HCT116 (cell line): Measurements from ENCODE around the gene NEK7. TPM values are rescaled to one million over a fixed set of nuclear protein-coding genes. Genes with fewer than 3 reads are reported as not detected.
"Not testable (repeated sequence)": the region's sequence is repeated elsewhere in the genome, so short reads cannot be mapped to it uniquely, and the experiment has no call there.

Experiments
- ATAC-seq: fragments of 200-7000 bp; cut with Tn5 transposase; 2 replicates; pipeline ENCODE4 v1.9.1; 2020; ENCODE audit warnings: mild to moderate bottlenecking, moderate library complexity
- BruUV-seq: library from RNA; stranded (reverse); fragments of 400-500 nt; replicated peaks from 2 replicates; lab custom pipeline; 2021; lab: Mats Ljungman, UMichigan
- CTCF ChIA-PET: fragments of 300-600 bp; sonication (Branson Sonifier 250); formaldehyde crosslinking; loops from one replicate; lab custom pipeline; 2021; ENCODE audit warnings: antibody characterized with exemption; lab: Charles Lee
- POLR2A ChIA-PET: fragments of 300-600, 350-600 bp; sonication (Branson Sonifier 250); formaldehyde crosslinking; loops from one replicate; lab custom pipeline; 2021; ENCODE audit warnings: antibody characterized with exemption; lab: Charles Lee
- RAD21 ChIA-PET, 2 experiments: fragments of 300-600 bp; sonication (Branson Sonifier 250); formaldehyde crosslinking; loops; one replicate each; lab custom pipeline; 2023; ENCODE audit warnings: low total read pairs in 2 of 2; ENCODE audit not compliant: uncharacterized antibody in 2 of 2, unreplicated experiment in 2 of 2, low non-redundant PET in 1 of 2; lab: Charles Lee
- DNase-seq: peaks from one replicate; pipeline ENCODE4 v3.0.0-alpha.2; 2010; ENCODE audit warnings: low read depth, low spot score
- H2AFZ ChIP-seq: fragments of 200-600 bp; shearing (Covaris generic), sonication (generic); 2 replicates; pipeline ENCODE4 v1.6.1; 2017; ENCODE audit warnings: low read depth, mixed run types, mixed read lengths, antibody characterized with exemption, low read length; ENCODE audit not compliant: poor library complexity, severe bottlenecking
- H3K27ac ChIP-seq: 2 replicates; pipeline ENCODE4 v1.5.1; 2012; ENCODE audit warnings: low read depth, low read length
- H3K27me3 ChIP-seq: fragments of 200-600 bp; sonication (generic); 2 replicates; pipeline ENCODE4 v1.6.1; 2016; ENCODE audit warnings: mixed run types, low read length, mixed read lengths; ENCODE audit not compliant: insufficient read depth
- H3K36me3 ChIP-seq, 2 experiments: fragments of 200-500 bp in 1 of 2; fragments of 200-600 bp in 1 of 2; sonication (Bioruptor generic) in 1 of 2; sonication (generic) in 1 of 2; 2 replicates each; pipeline versions ENCODE4 v1.5.1 to v1.6.1; 2014 to 2016; ENCODE audit warnings: low read length in 2 of 2, inconsistent platforms in 1 of 2, mixed read lengths in 1 of 2, mixed run types in 1 of 2; ENCODE audit not compliant: insufficient read depth in 2 of 2, control insufficient read depth in 1 of 2
- H3K4me1 ChIP-seq, 2 experiments: fragments of 200-600 bp in 1 of 2; sonication (generic) in 1 of 2; 2 replicates each; pipeline versions ENCODE4 v1.5.1 to v1.6.1; 2012 to 2017; ENCODE audit warnings: low read length in 2 of 2, inconsistent platforms in 1 of 2, mild to moderate bottlenecking in 1 of 2, mixed read lengths in 1 of 2, mixed run types in 1 of 2, moderate library complexity in 1 of 2; ENCODE audit not compliant: insufficient read depth in 2 of 2, control insufficient read depth in 1 of 2
- H3K4me2 ChIP-seq: fragments of 200-600 bp; sonication (generic); 2 replicates; pipeline ENCODE4 v1.6.1; 2017; ENCODE audit warnings: mixed run types, low read length, mixed read lengths
- H3K4me3 ChIP-seq, 2 experiments: fragments of 200-600 bp in 1 of 2; sonication (generic) in 1 of 2; replicated peaks in 1 of 2; 2 replicates each; pipeline ENCODE4 v1.5.1; 2011 to 2016; ENCODE audit warnings: low read length in 2 of 2, control low read depth in 1 of 2, low read depth in 1 of 2, mild to moderate bottlenecking in 1 of 2, mixed read lengths in 1 of 2, mixed run types in 1 of 2
- H3K79me2 ChIP-seq: fragments of 200-600 bp; sonication (generic); 2 replicates; pipeline ENCODE4 v1.6.1; 2017; ENCODE audit warnings: mild to moderate bottlenecking, mixed run types, low read length, moderate library complexity, mixed read lengths; ENCODE audit not compliant: insufficient read depth
- H3K9ac ChIP-seq: fragments of 200-600 bp; sonication (generic); 2 replicates; pipeline ENCODE4 v1.6.1; 2016; ENCODE audit warnings: low read length, mixed read lengths
- H3K9me2 ChIP-seq: fragments of 200-600 bp; sonication (generic), shearing (Covaris generic); 2 replicates; pipeline ENCODE4 v1.6.1; 2017; ENCODE audit warnings: mixed run types, mild to moderate bottlenecking, moderate library complexity; ENCODE audit not compliant: insufficient read depth
- H3K9me3 ChIP-seq, 2 experiments: fragments of 200-500 bp in 1 of 2; fragments of 200-600 bp in 1 of 2; sonication (Bioruptor generic) in 1 of 2; sonication (generic) in 1 of 2; 2 replicates each; pipeline ENCODE4 v1.6.1; 2014 to 2017; ENCODE audit warnings: low read length in 2 of 2, mixed read lengths in 2 of 2, inconsistent platforms in 1 of 2, low read depth in 1 of 2, mild to moderate bottlenecking in 1 of 2, mixed run types in 1 of 2, moderate library complexity in 1 of 2; ENCODE audit not compliant: control insufficient read depth in 1 of 2, insufficient read depth in 1 of 2
- H4K20me1 ChIP-seq: fragments of 200-600 bp; sonication (generic), shearing (Covaris generic); 2 replicates; pipeline ENCODE4 v1.6.1; 2017; ENCODE audit warnings: mixed run types, mild to moderate bottlenecking, moderate library complexity; ENCODE audit not compliant: insufficient read depth
- ATF3 ChIP-seq: IDR thresholded peaks from 2 replicates; pipeline ENCODE4 v1.6.1; 2012
- CBX3 ChIP-seq: IDR thresholded peaks from 2 replicates; pipeline ENCODE4 v1.6.1; 2012; ENCODE audit warnings: low read depth
- CEBPB ChIP-seq: IDR thresholded peaks from 2 replicates; pipeline ENCODE4 v1.6.1; 2012; ENCODE audit warnings: low read depth
- EGR1 ChIP-seq: IDR thresholded peaks from 2 replicates; pipeline ENCODE4 v1.6.1; 2012; ENCODE audit warnings: low read depth
- ELF1 ChIP-seq: IDR thresholded peaks from 2 replicates; pipeline ENCODE4 v1.6.1; 2012; ENCODE audit warnings: low read depth, borderline replicate concordance
- FOSL1 ChIP-seq: IDR thresholded peaks from 2 replicates; pipeline ENCODE4 v1.6.1; 2012; ENCODE audit warnings: low read depth
- JUND ChIP-seq: IDR thresholded peaks from 2 replicates; pipeline ENCODE4 v1.6.1; 2012
- MAX ChIP-seq: IDR thresholded peaks from 2 replicates; pipeline ENCODE4 v1.6.1; 2012
- POLR2A ChIP-seq: IDR thresholded peaks from 2 replicates; pipeline ENCODE4 v1.7.0; 2011; ENCODE audit warnings: borderline replicate concordance; ENCODE audit not compliant: insufficient read depth, insufficient read length; ENCODE audit errors: extremely low read depth
- POLR2AphosphoS5 ChIP-seq: IDR thresholded peaks from 2 replicates; pipeline ENCODE4 v1.6.1; 2011; ENCODE audit warnings: mild to moderate bottlenecking, low read depth, low read length, moderate library complexity
- RAD21 ChIP-seq: IDR thresholded peaks from 2 replicates; pipeline ENCODE4 v1.6.1; 2012; ENCODE audit warnings: low read depth, mild to moderate bottlenecking
- REST ChIP-seq: IDR thresholded peaks from 2 replicates; pipeline ENCODE4 v1.6.1; 2012; ENCODE audit warnings: low read depth
- SIN3A ChIP-seq: IDR thresholded peaks from 2 replicates; pipeline ENCODE4 v1.6.1; 2012; ENCODE audit warnings: low read depth
- SP1 ChIP-seq: IDR thresholded peaks from 2 replicates; pipeline ENCODE4 v1.6.1; 2012; ENCODE audit warnings: low read depth
- SRF ChIP-seq: IDR thresholded peaks from 2 replicates; pipeline ENCODE4 v1.6.1; 2012; ENCODE audit warnings: low read depth
- TCF7L2 ChIP-seq: IDR thresholded peaks from 2 replicates; pipeline ENCODE4 v1.7.0; 2011; ENCODE audit warnings: borderline replicate concordance, inconsistent platforms; ENCODE audit not compliant: insufficient read depth, insufficient read length; ENCODE audit errors: extremely low read depth
- YY1 ChIP-seq: IDR thresholded peaks from 2 replicates; pipeline ENCODE4 v1.6.1; 2011; ENCODE audit warnings: low read length, low read depth, moderate library complexity, mild to moderate bottlenecking; ENCODE audit not compliant: insufficient replicate concordance; ENCODE audit errors: extremely low read depth
- ZBTB33 ChIP-seq: IDR thresholded peaks from 2 replicates; pipeline ENCODE4 v1.6.1; 2011; ENCODE audit warnings: mild to moderate bottlenecking, low read length, moderate library complexity; ENCODE audit not compliant: insufficient replicate concordance; ENCODE audit errors: extremely low read depth
- ZFX ChIP-seq: fragments of 450-650 bp; IDR thresholded peaks from 2 replicates; pipeline ENCODE4 v1.6.1; 2017
- ZNF274 ChIP-seq: fragments of 200-500 bp; sonication (Bioruptor generic); IDR thresholded peaks from 2 replicates; pipeline ENCODE4 v1.6.1; 2014; ENCODE audit warnings: mild to moderate bottlenecking, low read depth, low read length, inconsistent platforms
- intact Hi-C: fragments of 100-400 bp; cut with micrococcal nuclease; formaldehyde crosslinking; loops from 2 replicates; pipeline ENCODE4 v1.10.0; 2022
- total RNA-seq: library from RNA; stranded (reverse); gene quantifications from one replicate; pipeline ENCODE4 v1.2.1, GENCODE V29; 2021; ENCODE audit not compliant: unreplicated experiment

NEK7 gene
- total RNA-seq, 1 experiment from 2014 or later = 33.0 TPM

- Histone ChIP-seq H4K20me1 (no peaks in the 10 kb centered on the region), H3K9me3 (no peaks in the 10 kb centered on the region), H3K4me2 (no peak overlapping the region), H3K9me2 (no peaks in the 10 kb centered on the region), H3K27me3 (no peaks in the 10 kb centered on the region), H3K27ac (no peak overlapping the region), H3K79me2 (no peaks in the 10 kb centered on the region), H2AFZ (no peak overlapping the region), H3K9ac (no peak overlapping the region), H3K4me3 (no peak overlapping the region), H3K36me3 (no peaks in the 10 kb centered on the region), H3K4me1 (no peaks in the 10 kb centered on the region)
- no TSS peak for BruUV-seq
- POLR2A ChIA-PET = no interaction called here
- CTCF ChIA-PET = no interaction called here
- TF ChIP-seq CEBPB (no peak), RAD21 (no peak), ELF1 (no peak), JUND (no peak), MAX (no peak), SRF (no peak), ZNF274 (no peak), ZBTB33 (no peak), YY1 (no peak), TCF7L2 (no peak), SP1 (no peak), REST (no peak), FOSL1 (no peak), POLR2A (no peak), EGR1 (no peak), ATF3 (no peak), POLR2AphosphoS5 (no peak), SIN3A (no peak), ZFX (no peak), CBX3 (no peak)
- ATAC-seq (no peak), DNase-seq (no peak)
- RAD21 ChIA-PET = no interaction called here
- intact Hi-C loops = no loop called here
Observed at GRCh38 chr1:198304431-198304830, 147.6 kb downstream of the NEK7 start.

GRCh38 chr1:198314817-198315216 lies 158.0 kb downstream of the NEK7 start:
- H3K9me3 ChIP-seq, DNase-seq, H3K79me2 ChIP-seq, H3K27me3 ChIP-seq, H3K4me2 ChIP-seq, H3K4me1 ChIP-seq, ATAC-seq, H3K4me3 ChIP-seq, H4K20me1 ChIP-seq, POLR2A ChIA-PET, RAD21 ChIA-PET, H3K36me3 ChIP-seq, BruUV-seq, H3K9ac ChIP-seq, H3K9me2 ChIP-seq, H3K27ac ChIP-seq, intact Hi-C loops, H2AFZ ChIP-seq, CTCF ChIA-PET: not testable (repeated sequence)
